ENCODE data around the gene MYH10. TPM values are rescaled to one million over a fixed set of nuclear protein-coding genes. Genes with fewer than 3 reads are reported as not detected.

The MYH10 gene
- total RNA-seq, 2 donors from 2014 or later = 49.9 to 52.9 TPM

GRCh38 chr17:8651013-8651412, 20.5 kb upstream of the MYH10 start:
- ATAC-seq (no peak), DNase-seq (no peak)
- intact Hi-C loops (cut with DNase I) = no loop called here

- intact Hi-C loops (cut with DNase I) = no loop called here
- ATAC-seq (peak in 1 of 2 donors; percentile 5), DNase-seq (no peak)
Observed at GRCh38 chr17:8650119-8650499, 19.6 kb upstream of the MYH10 start.

- ATAC-seq (peak; percentile 85 to 97), DNase-seq (peak; percentile 66)
- intact Hi-C loops (cut with DNase I) = no loop called here
Observed at GRCh38 chr17:8649157-8650118, 18.9 kb upstream of the MYH10 start.

GRCh38 chr17:8647956-8648355, 17.4 kb upstream of the MYH10 start:
- DNase-seq (no peak), ATAC-seq (no peak)
- intact Hi-C loops (cut with DNase I) = no loop called here

- no peak for ATAC-seq
- intact Hi-C loops (cut with DNase I) = no loop called here
- no peak for DNase-seq
Observed at GRCh38 chr17:8647202-8647601, 16.7 kb upstream of the MYH10 start.

- ATAC-seq (no peak), DNase-seq (no peak)
- intact Hi-C loops (cut with DNase I) = no loop called here
Observed at GRCh38 chr17:8644507-8644902, 14.0 kb upstream of the MYH10 start.

- intact Hi-C loops (cut with DNase I) = no loop called here
- ATAC-seq = no peak
- no peak for DNase-seq
Observed at GRCh38 chr17:8643855-8644506, 13.5 kb upstream of the MYH10 start.

GRCh38 chr17:8639709-8640108, 9.2 kb upstream of the MYH10 start:
- DNase-seq (no peak), ATAC-seq (no peak)
- intact Hi-C loops (cut with DNase I) = no loop called here

GRCh38 chr17:8632061-8632460, 1.5 kb upstream of the MYH10 start:
- ATAC-seq (no peak), DNase-seq (no peak)
- intact Hi-C loops (cut with DNase I) = no loop called here

GRCh38 chr17:8631554-8631877, 991 bp upstream of the MYH10 start:
- ATAC-seq (no peak), DNase-seq (no peak)
- intact Hi-C loops (cut with DNase I) = loop anchor here in 1 of 2 donors (2.0 kb wide), 1 partner anchor 77 kb away; no protein-coding TSS in a partner anchor

- intact Hi-C loops (cut with DNase I) = loop anchor here in 1 of 2 donors (2.0 kb wide), 1 partner anchor 78 kb away; no protein-coding TSS in a partner anchor
- ATAC-seq = peak; percentile 96 to 98
Observed at GRCh38 chr17:8630802-8631553, 453 bp upstream of the MYH10 start.

GRCh38 chr17:8629371-8630226, 926 bp downstream of the MYH10 start:
- intact Hi-C loops (cut with DNase I) = loop anchor here in 1 of 2 donors (2.0 kb wide), 1 partner anchor 79 kb away; no protein-coding TSS in a partner anchor
- ATAC-seq (peak; percentile 18 to 19), DNase-seq (peak; percentile 50)

More at GRCh38 chr17:8630802-8631553, 453 bp upstream of the MYH10 start:
- peak; percentile 99 for DNase-seq

- DNase-seq (no peak), ATAC-seq (no peak)
Observed at GRCh38 chr17:8628609-8629169, 1.8 kb downstream of the MYH10 start.

GRCh38 chr17:8628172-8628571, 2.4 kb downstream of the MYH10 start:
- intact Hi-C loops (cut with DNase I) = no loop called here
- ATAC-seq = no peak
- DNase-seq = no peak

More at GRCh38 chr17:8628609-8629169, 1.8 kb downstream of the MYH10 start:
- intact Hi-C loops (cut with DNase I) = no loop called here

GRCh38 chr17:8623591-8623990, 6.9 kb downstream of the MYH10 start:
- intact Hi-C loops (cut with DNase I) = no loop called here
- no peak for ATAC-seq
- no peak for DNase-seq

GRCh38 chr17:8622191-8622590, 8.3 kb downstream of the MYH10 start:
- ATAC-seq = no peak
- intact Hi-C loops (cut with DNase I) = no loop called here
- DNase-seq = no peak

- peak; percentile 47 to 86 for ATAC-seq
- intact Hi-C loops (cut with DNase I) = no loop called here
- no peak for DNase-seq
Observed at GRCh38 chr17:8621585-8621984, 8.9 kb downstream of the MYH10 start.

GRCh38 chr17:8619294-8619693, 11.2 kb downstream of the MYH10 start:
- DNase-seq (no peak), ATAC-seq (no peak)
- intact Hi-C loops (cut with DNase I) = no loop called here
